Mucosa of descending colon (tissue), 3 donors: Measurements from ENCODE around the gene TENM4. TPM values are rescaled to one million over a fixed set of nuclear protein-coding genes. Genes with fewer than 3 reads are reported as not detected.

Source experiments
- ATAC-seq: fragments of 200-7000 bp; cut with Tn5 transposase; one replicate; pipeline ENCODE4 v1.9.1; 2020; ENCODE audit warnings: mild to moderate bottlenecking, moderate library complexity
- DNase-seq, 3 donors: peaks; one replicate each; pipeline ENCODE4 v3.0.0-alpha.2; 2020
- H3K36me3 ChIP-seq: fragments of 200-600 bp; one replicate; pipeline ENCODE4 v1.8.0; 2021; ENCODE audit warnings: low read depth, mild to moderate bottlenecking
- H3K4me1 ChIP-seq: fragments of 200-600 bp; one replicate; pipeline ENCODE4 v1.8.0; 2021; ENCODE audit warnings: low read depth, mild to moderate bottlenecking
- H3K4me3 ChIP-seq: fragments of 200-600 bp; one replicate; pipeline ENCODE4 v1.8.0; 2021; ENCODE audit warnings: mild to moderate bottlenecking
- H3K9me3 ChIP-seq: fragments of 200-600 bp; one replicate; pipeline ENCODE4 v1.8.0; 2021; ENCODE audit warnings: mild to moderate bottlenecking
- CTCF ChIP-seq: fragments of 200-600 bp; IDR thresholded peaks from one replicate; pipeline ENCODE4 v1.8.0; 2022; ENCODE audit warnings: antibody characterized with exemption, mild to moderate bottlenecking
- intact Hi-C, 2 donors: fragments of 100-400 bp; cut with DNase I in 1 of 2; cut with micrococcal nuclease in 1 of 2; formaldehyde crosslinking; loops; one replicate each; pipeline versions ENCODE4 v1.11.0 to v1.11.1; 2022; cut with DNase I, micrococcal nuclease
- total RNA-seq, 3 donors: library from RNA; stranded (reverse); fragmentation: NEBNext Ultra II Directional in 2 of 3; extraction: Animal tissue kit (Norgen Biotek cat#: 25700) in 2 of 3; gene quantifications; one replicate each; pipeline versions ENCODE4 v1.2.1 to v1.2.4, GENCODE V29; 2021 to 2023
- donor health status: DM: no; HTN: no; CAD: no; lungs with moderate emphysema.
- donor health status: DM: no; HTN: no; CAD: no.
- donor health status: DM: no; HTN: yes; CAD: no.

The TENM4 gene
- total RNA-seq, 3 donors from 2014 or later: 0.70 to 1.6 (median 1.2) TPM

- TF ChIP-seq CTCF: no peak
- Histone ChIP-seq H3K36me3 (no peaks in the 10 kb centered on the region), H3K9me3 (no peaks in the 10 kb centered on the region), H3K4me1 (no peaks in the 10 kb centered on the region), H3K4me3 (no peak overlapping the region)
- ATAC-seq (no peak), DNase-seq (no peak)
- intact Hi-C loops: no loop called here
These were observed 678.7 kb downstream of the TENM4 start for GRCh38 chr11:78762105-78762504.

- no peak for DNase-seq
- H3K9me3 ChIP-seq: no peaks in the 10 kb centered on the region
- H3K4me1 ChIP-seq: no peaks in the 10 kb centered on the region
- no peak overlapping the region for H3K4me3 ChIP-seq
- no peak for ATAC-seq
- intact Hi-C loops: no loop called here
- no peak for TF ChIP-seq CTCF
- H3K36me3 ChIP-seq: no peaks in the 10 kb centered on the region
These were observed 681.8 kb downstream of the TENM4 start for GRCh38 chr11:78759071-78759470.

GRCh38 chr11:78753297-78753696, 687.5 kb downstream of the TENM4 start:
- intact Hi-C loops: no loop called here
- no peak overlapping the region for H3K4me3 ChIP-seq
- TF ChIP-seq CTCF: no peak
- ATAC-seq: no peak
- H3K4me1 ChIP-seq: no peaks in the 10 kb centered on the region
- H3K36me3 ChIP-seq: no peaks in the 10 kb centered on the region
- no peaks in the 10 kb centered on the region for H3K9me3 ChIP-seq
- no peak for DNase-seq

- ATAC-seq: no peak
- no peaks in the 10 kb centered on the region for H3K9me3 ChIP-seq
- intact Hi-C loops: no loop called here
These were observed 688.3 kb downstream of the TENM4 start for GRCh38 chr11:78752494-78752893.

GRCh38 chr11:78748918-78749690, 691.7 kb downstream of the TENM4 start:
- DNase-seq: no peak
- intact Hi-C loops: no loop called here
- ATAC-seq: no peak
- Histone ChIP-seq H3K4me3 (no peak overlapping the region), H3K36me3 (no peaks in the 10 kb centered on the region), H3K4me1 (no peaks in the 10 kb centered on the region), H3K9me3 (no peaks in the 10 kb centered on the region)
- TF ChIP-seq CTCF: no peak

More at GRCh38 chr11:78752494-78752893, 688.3 kb downstream of the TENM4 start:
- H3K4me1 ChIP-seq: no peaks in the 10 kb centered on the region
- TF ChIP-seq CTCF: no peak
- H3K4me3 ChIP-seq: no peak overlapping the region
- no peak for DNase-seq
- H3K36me3 ChIP-seq: no peaks in the 10 kb centered on the region
